Measurements from ENCODE around the gene HOXA2. TPM values are rescaled to one million over a fixed set of nuclear protein-coding genes. Genes with fewer than 3 reads are reported as not detected.

Gene HOXA2
- total and polyA plus RNA-seq, 2 of the 13 experiments (the other 11 are each of a cell fraction or from before 2014, with no cell fraction given) = 0.22 to 0.29 TPM

GRCh38 chr7:27126596-27127327 lies 24.3 kb upstream of the HOXA2 start (continued):
- no peak for TF ChIP-seq IRX3 (CRISPR knock-in tag; IDR thresholded peaks at IDR 0.05; ENCODE audit: borderline replicate concordance, low read depth)
- no peak for TF ChIP-seq NBN (conservative IDR thresholded peaks at IDR 0.05)
- TF ChIP-seq ZNF83 (CRISPR knock-in tag; IDR thresholded peaks at IDR 0.05; ENCODE audit: borderline replicate concordance) = no peak
- TF ChIP-seq MYC (CRISPR knock-in tag; IDR thresholded peaks at IDR 0.05; ENCODE audit: borderline replicate concordance) = no peak
- TF ChIP-seq ZBTB7A (CRISPR knock-in tag; IDR thresholded peaks at IDR 0.05) = no peak
- TF ChIP-seq NR1H2 (CRISPR knock-in tag; IDR thresholded peaks at IDR 0.05; ENCODE audit: borderline replicate concordance, low read depth) = no peak
- TF ChIP-seq HNF1A (IDR thresholded peaks at IDR 0.05; ENCODE audit: low read depth) = no peak
- TF ChIP-seq HNF1A (CRISPR knock-in tag; IDR thresholded peaks at IDR 0.05; ENCODE audit: borderline replicate concordance) = no peak

- H3K9ac ChIP-seq (ENCODE audit: insufficient read depth, low read depth, low read length) = no peak overlapping the region
- H3K4me3 ChIP-seq (replicated peaks in 1 of 3; ENCODE audit: insufficient read depth in 1 of 3, low read depth in 2 of 3, low read length in 3 of 3) = no peak overlapping the region
- ChIA-PET CTCF (ENCODE audit: low intra/inter-chr PET ratio, low total read pairs) (no interaction called here), POLR2A (no interaction called here)
- BruUV-seq (replicated peaks) = no TSS peak
- FAIRE-seq = no peak
- H4K20me1 ChIP-seq (ENCODE audit: insufficient read depth, low read length) = no peaks in the 10 kb centered on the region
- H3K27me3 ChIP-seq (ENCODE audit: control insufficient read depth in 1 of 2, insufficient read depth in 2 of 2, low read length in 2 of 2) = no peaks in the 10 kb centered on the region; a peak in 1 of 5 replicates
- H2AFZ ChIP-seq (ENCODE audit: low read length) = no peak overlapping the region
- 86% methylated on average over 5 of the region's 5 CpGs for WGBS (ENCODE audit: low lambda C conversion rate)
- peaks cover 25% of the 10 kb centered on the region for H3K79me2 ChIP-seq (ENCODE audit: insufficient read depth, low read length)
- in situ Hi-C loops (cut with HindIII; ENCODE audit: extremely low pct_ligation_motif_present, low pct_unique_long_range_greater_than_20kb) = no loop called here
- intact Hi-C loops (cut with micrococcal nuclease; ENCODE audit: unreplicated experiment) = no loop called here
- peaks cover 0 to 8% of the 10 kb centered on the region in 2 experiments; a peak in 1 of 5 replicates for H3K36me3 ChIP-seq (replicated peaks in 1 of 2; ENCODE audit: control insufficient read depth in 1 of 2, insufficient read depth in 2 of 2, low read length in 2 of 2)
- H3K9me3 ChIP-seq (ENCODE audit: low read length) = no peaks in the 10 kb centered on the region
- no peak overlapping the region for H3K4me2 ChIP-seq (ENCODE audit: low read depth, low read length)
- H3K4me1 ChIP-seq (ENCODE audit: insufficient read depth, low read length) = peaks cover 71% of the 10 kb centered on the region
- ATAC-seq = no peak
- no peak for DNase-seq (ENCODE audit: low spot score)
- H3K27ac ChIP-seq (ENCODE audit: extremely low read length, insufficient read depth, low read length) = no peak overlapping the region
- no peak for TF ChIP-seq ISL2 (CRISPR knock-in tag; IDR thresholded peaks at IDR 0.05)
- TF ChIP-seq ZNF557 (CRISPR knock-in tag; IDR thresholded peaks at IDR 0.05) = no peak
- no peak for TF ChIP-seq THAP9 (CRISPR knock-in tag; IDR thresholded peaks at IDR 0.05; ENCODE audit: borderline replicate concordance)
- TF ChIP-seq ZNF558 (CRISPR knock-in tag; IDR thresholded peaks at IDR 0.05; ENCODE audit: borderline replicate concordance) = no peak
These were observed 23.5 kb upstream of the HOXA2 start for GRCh38 chr7:27125986-27126394.

All from HepG2 (cell line).